HepG2 (cell line): ENCODE data around the gene ADAMTS4. TPM values are rescaled to one million over a fixed set of nuclear protein-coding genes. Genes with fewer than 3 reads are reported as not detected.

ENCODE experiments used
- CCAR2 ChIP-seq: fragments of 200-400 bp; formaldehyde crosslinking; optimal IDR thresholded peaks from 2 replicates; pipeline ENCODE3; 2018; ENCODE audit warnings: low read depth, mild to moderate bottlenecking, low read length, moderate library complexity
- DNMT3B ChIP-seq: conservative IDR thresholded peaks from 2 replicates; pipeline ENCODE4 v1.6.1; 2016; ENCODE audit warnings: missing biosample characterization, control low read depth
- ETV6 ChIP-seq: sonication (generic); formaldehyde crosslinking; conservative IDR thresholded peaks from 2 replicates; pipeline ENCODE4 v1.4.0; 2020; ENCODE audit warnings: missing genetic modification reagents
- HMGXB3 ChIP-seq: sonication (generic); formaldehyde crosslinking; IDR thresholded peaks from 2 replicates; pipeline ENCODE4 v1.4.0; 2020; ENCODE audit warnings: missing genetic modification reagents, borderline replicate concordance
- KAT8 ChIP-seq: IDR thresholded peaks from 2 replicates; pipeline ENCODE4 v1.6.1; 2016; ENCODE audit warnings: missing genetic modification reagents, missing compliant biosample characterization
- MED1 ChIP-seq: sonication (generic); formaldehyde crosslinking; IDR thresholded peaks from 2 replicates; pipeline ENCODE4 v1.4.0; 2020; ENCODE audit warnings: missing genetic modification reagents
- MNT ChIP-seq: fragments of 450-650 bp; IDR thresholded peaks from 2 replicates; pipeline ENCODE4 v1.6.1; 2016
- TFAP4 ChIP-seq: sonication (generic); IDR thresholded peaks from 2 replicates; pipeline ENCODE4 v1.6.1; 2016; ENCODE audit warnings: low read depth, borderline replicate concordance
- ZBTB42 ChIP-seq: sonication (generic); formaldehyde crosslinking; IDR thresholded peaks from 2 replicates; pipeline ENCODE4 v1.5.0; 2020; ENCODE audit warnings: mild to moderate bottlenecking, missing genetic modification reagents
- ZNF142 ChIP-seq: sonication (generic); formaldehyde crosslinking; IDR thresholded peaks from 2 replicates; pipeline ENCODE4 v1.4.0; 2020; ENCODE audit warnings: missing genetic modification reagents
- ZNF180 ChIP-seq: sonication (generic); formaldehyde crosslinking; IDR thresholded peaks from 2 replicates; pipeline ENCODE4 v1.4.0; 2020; ENCODE audit warnings: low read depth, missing genetic modification reagents, borderline replicate concordance
- ZNF367 ChIP-seq: sonication (generic); formaldehyde crosslinking; IDR thresholded peaks from 2 replicates; pipeline ENCODE4 v1.4.0; 2020; ENCODE audit warnings: missing genetic modification reagents, borderline replicate concordance
- ZNF446 ChIP-seq: sonication (generic); formaldehyde crosslinking; IDR thresholded peaks from 2 replicates; pipeline ENCODE4 v1.5.0; 2020; ENCODE audit warnings: mild to moderate bottlenecking, missing genetic modification reagents
- ZNF549 ChIP-seq: sonication (generic); formaldehyde crosslinking; IDR thresholded peaks from 2 replicates; pipeline ENCODE4 v1.5.0; 2020; ENCODE audit warnings: missing genetic modification reagents
- ZNF746 ChIP-seq: sonication (generic); formaldehyde crosslinking; IDR thresholded peaks from 2 replicates; pipeline ENCODE4 v1.8.0; 2022; ENCODE audit warnings: mild to moderate bottlenecking, missing genetic modification reagents
- ZSCAN21 ChIP-seq: sonication (generic); formaldehyde crosslinking; IDR thresholded peaks from 2 replicates; pipeline ENCODE4 v1.8.0; 2022; ENCODE audit warnings: mild to moderate bottlenecking, missing genetic modification reagents, moderate library complexity, borderline replicate concordance
- polyA plus RNA-seq, 8 experiments: library from polyadenylated mRNA; depleted of rRNA in 3 of 8; stranded (reverse) in 7 of 8; unstranded in 1 of 8; fragments of >200 nt; fragmentation: Illumina TruSeq in 4 of 8; extraction: Trizol in 4 of 8; gene quantifications; 2 replicates each; pipeline versions ENCODE4 v1.2.1 to v1.2.3, GENCODE V29; 2011 to 2016; ENCODE audit warnings: low read depth in 4 of 8, missing spikeins in 1 of 8, mixed read lengths in 1 of 8; ENCODE audit not compliant: insufficient read depth in 1 of 8
- total RNA-seq, 5 experiments: library from RNA; depleted of rRNA; stranded (reverse); fragments of >200 nt; fragmentation: Illumina TruSeq; extraction: Trizol; gene quantifications; 2 replicates each; pipeline ENCODE4 v1.2.3, GENCODE V29; 2016; ENCODE audit warnings: low read depth in 1 of 5

The ADAMTS4 gene
- total and polyA plus RNA-seq, 2 of the 13 experiments (the other 11 are each of a cell fraction or from before 2014, with no cell fraction given) = 0.51 to 1.7 TPM

GRCh38 chr1:161209790-161210409, 11.0 kb upstream of the ADAMTS4 start (continued):
- TF ChIP-seq MNT (no peak), TFAP4 (0 out of 2 replicates have a peak, but pooled peaks have one; percentile 19), ZBTB42 (CRISPR knock-in tag) (no peak), ZNF549 (CRISPR knock-in tag) (no peak), HMGXB3 (peak; percentile 49; the same call in 1 of the 2 replicates), CCAR2 (peak; percentile 28), DNMT3B (CRISPR knock-in tag) (no peak), MED1 (CRISPR knock-in tag) (0 out of 2 replicates have a peak, but pooled peaks have one; percentile 10), ETV6 (no peak), ZSCAN21 (no peak), ZNF142 (CRISPR knock-in tag) (no peak), ZNF446 (CRISPR knock-in tag) (no peak), ZNF367 (CRISPR knock-in tag) (no peak), KAT8 (peak; percentile 64), ZNF746 (no peak), ZNF180 (CRISPR knock-in tag) (no peak)
